Measurements from ENCODE around the gene TRPM2. TPM values are rescaled to one million over a fixed set of nuclear protein-coding genes. Genes with fewer than 3 reads are reported as not detected.

Gene TRPM2
- total RNA-seq, 1 donor: 0.36 TPM

GRCh38 chr21:44344541-44345183 is 8.8 kb upstream of the TRPM2 start:
- Histone ChIP-seq H3K36me3 (ENCODE audit: insufficient read depth, low read length) (no peaks in the 10 kb centered on the region), H3K4me1 (ENCODE audit: insufficient read depth, low read length) (peaks cover 4% of the 10 kb centered on the region), H4K20me1 (ENCODE audit: insufficient read depth, low read length) (no peaks in the 10 kb centered on the region), H3K9me3 (ENCODE audit: low read depth, low read length) (no peaks in the 10 kb centered on the region), H3K27me3 (ENCODE audit: insufficient read depth, low read length) (peaks cover 12% of the 10 kb centered on the region), H3K4me3 (ENCODE audit: insufficient read depth, low read length) (no peak overlapping the region), H3K27ac (ENCODE audit: low read depth, low read length) (no peak overlapping the region), H3K79me2 (ENCODE audit: insufficient read depth, low read length) (no peaks in the 10 kb centered on the region), H3K4me2 (ENCODE audit: insufficient read depth, low read length) (no peak overlapping the region), H2AFZ (ENCODE audit: low read length) (no peak overlapping the region)
- peak; percentile 29 for DNase-seq (ENCODE audit: insufficient read length, low spot score, missing footprints)
- TF ChIP-seq, protein P1, sequence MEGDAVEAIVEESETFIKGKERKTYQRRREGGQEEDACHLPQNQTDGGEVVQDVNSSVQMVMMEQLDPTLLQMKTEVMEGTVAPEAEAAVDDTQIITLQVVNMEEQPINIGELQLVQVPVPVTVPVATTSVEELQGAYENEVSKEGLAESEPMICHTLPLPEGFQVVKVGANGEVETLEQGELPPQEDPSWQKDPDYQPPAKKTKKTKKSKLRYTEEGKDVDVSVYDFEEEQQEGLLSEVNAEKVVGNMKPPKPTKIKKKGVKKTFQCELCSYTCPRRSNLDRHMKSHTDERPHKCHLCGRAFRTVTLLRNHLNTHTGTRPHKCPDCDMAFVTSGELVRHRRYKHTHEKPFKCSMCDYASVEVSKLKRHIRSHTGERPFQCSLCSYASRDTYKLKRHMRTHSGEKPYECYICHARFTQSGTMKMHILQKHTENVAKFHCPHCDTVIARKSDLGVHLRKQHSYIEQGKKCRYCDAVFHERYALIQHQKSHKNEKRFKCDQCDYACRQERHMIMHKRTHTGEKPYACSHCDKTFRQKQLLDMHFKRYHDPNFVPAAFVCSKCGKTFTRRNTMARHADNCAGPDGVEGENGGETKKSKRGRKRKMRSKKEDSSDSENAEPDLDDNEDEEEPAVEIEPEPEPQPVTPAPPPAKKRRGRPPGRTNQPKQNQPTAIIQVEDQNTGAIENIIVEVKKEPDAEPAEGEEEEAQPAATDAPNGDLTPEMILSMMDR (IDR thresholded peaks at IDR 0.05; ENCODE audit: extremely low read depth, low read depth, low read length): no peak

- peak; percentile 71 for DNase-seq (ENCODE audit: insufficient read length, low spot score, missing footprints)
- Histone ChIP-seq H3K36me3 (ENCODE audit: insufficient read depth, low read length) (no peaks in the 10 kb centered on the region), H3K27me3 (ENCODE audit: insufficient read depth, low read length) (peaks cover 12% of the 10 kb centered on the region), H3K9me3 (ENCODE audit: low read depth, low read length) (no peaks in the 10 kb centered on the region), H2AFZ (ENCODE audit: low read length) (no peak overlapping the region), H3K4me1 (ENCODE audit: insufficient read depth, low read length) (no peaks in the 10 kb centered on the region), H3K79me2 (ENCODE audit: insufficient read depth, low read length) (no peaks in the 10 kb centered on the region), H3K4me2 (ENCODE audit: insufficient read depth, low read length) (no peak overlapping the region), H4K20me1 (ENCODE audit: insufficient read depth, low read length) (no peaks in the 10 kb centered on the region), H3K4me3 (ENCODE audit: insufficient read depth, low read length) (no peak overlapping the region), H3K27ac (ENCODE audit: low read depth, low read length) (no peak overlapping the region)
- TF ChIP-seq, protein P1 (IDR thresholded peaks at IDR 0.05; ENCODE audit: extremely low read depth, low read depth, low read length): no peak
These were observed 7.9 kb upstream of the TRPM2 start for GRCh38 chr21:44345495-44345894.

- H3K27me3 ChIP-seq (ENCODE audit: insufficient read depth, low read length): peaks cover 23% of the 10 kb centered on the region
- H3K9me3 ChIP-seq (ENCODE audit: low read depth, low read length): no peaks in the 10 kb centered on the region
- H3K27ac ChIP-seq (ENCODE audit: low read depth, low read length): no peak overlapping the region
- peak; percentile 62 for DNase-seq (ENCODE audit: insufficient read length, low spot score, missing footprints)
- H2AFZ ChIP-seq (ENCODE audit: low read length): no peak overlapping the region
- TF ChIP-seq, protein P1 (IDR thresholded peaks at IDR 0.05; ENCODE audit: extremely low read depth, low read depth, low read length): no peak
- H4K20me1 ChIP-seq (ENCODE audit: insufficient read depth, low read length): no peaks in the 10 kb centered on the region
- no peaks in the 10 kb centered on the region for H3K79me2 ChIP-seq (ENCODE audit: insufficient read depth, low read length)
- H3K4me1 ChIP-seq (ENCODE audit: insufficient read depth, low read length): no peaks in the 10 kb centered on the region
- H3K4me3 ChIP-seq (ENCODE audit: insufficient read depth, low read length): no peak overlapping the region
- H3K36me3 ChIP-seq (ENCODE audit: insufficient read depth, low read length): no peaks in the 10 kb centered on the region
- H3K4me2 ChIP-seq (ENCODE audit: insufficient read depth, low read length): no peak overlapping the region
These were observed 5.4 kb upstream of the TRPM2 start for GRCh38 chr21:44347911-44348451.

DNA sequence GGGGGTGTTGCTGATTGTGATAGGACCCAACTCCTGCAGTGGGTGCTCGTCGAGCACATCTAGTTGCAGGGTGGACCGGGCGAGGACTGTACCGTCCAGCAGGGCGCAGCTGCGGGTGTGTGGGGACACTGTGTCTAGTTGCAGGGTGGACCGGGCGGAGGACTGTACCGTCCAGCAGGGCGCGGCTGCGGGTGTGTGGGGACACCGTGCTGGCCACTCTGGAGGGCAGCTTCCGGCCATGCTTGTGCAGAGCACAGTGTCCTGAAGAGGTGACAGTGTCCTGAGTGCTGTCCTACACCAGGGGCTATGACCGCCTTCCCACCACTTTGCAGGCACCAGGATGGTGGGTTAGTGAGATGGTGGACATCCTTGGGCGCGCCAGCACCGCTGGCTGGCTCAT is 4.6 kb upstream of the TRPM2 start:
- peaks cover 23% of the 10 kb centered on the region for H3K27me3 ChIP-seq (ENCODE audit: insufficient read depth, low read length)
- no peaks in the 10 kb centered on the region for H4K20me1 ChIP-seq (ENCODE audit: insufficient read depth, low read length)
- no peak overlapping the region for H3K27ac ChIP-seq (ENCODE audit: low read depth, low read length)
- no peaks in the 10 kb centered on the region for H3K4me1 ChIP-seq (ENCODE audit: insufficient read depth, low read length)
- no peaks in the 10 kb centered on the region for H3K9me3 ChIP-seq (ENCODE audit: low read depth, low read length)
- H3K36me3 ChIP-seq (ENCODE audit: insufficient read depth, low read length): no peaks in the 10 kb centered on the region
- H2AFZ ChIP-seq (ENCODE audit: low read length): no peak overlapping the region
- no peaks in the 10 kb centered on the region for H3K79me2 ChIP-seq (ENCODE audit: insufficient read depth, low read length)
- TF ChIP-seq, protein P1 (IDR thresholded peaks at IDR 0.05; ENCODE audit: extremely low read depth, low read depth, low read length): no peak
- no peak overlapping the region for H3K4me2 ChIP-seq (ENCODE audit: insufficient read depth, low read length)
- no peak for DNase-seq (ENCODE audit: insufficient read length, low spot score, missing footprints)
- H3K4me3 ChIP-seq (ENCODE audit: insufficient read depth, low read length): no peak overlapping the region

Measured in osteoblast (primary cell).